HL-60 (cell line): ENCODE results near the gene RGS7.

Experiments
- DNase-seq, 2 experiments: peaks; one replicate each; pipeline ENCODE4 v3.0.0-alpha.2; 2010 to 2020; ENCODE audit warnings: low read depth in 1 of 2, low spot score in 1 of 2
- H3K27ac ChIP-seq: fragments of 250-450 bp; sonication (Bioruptor Pico); replicated peaks from 2 replicates; pipeline ENCODE4 v1.5.1; 2020; ENCODE audit warnings: mild to moderate bottlenecking, moderate library complexity
- H3K27me3 ChIP-seq: fragments of 250-450 bp; sonication (Bioruptor Pico); 2 replicates; pipeline ENCODE4 v1.5.1; 2021; ENCODE audit warnings: mild to moderate bottlenecking, moderate library complexity; ENCODE audit not compliant: insufficient read depth, poor library complexity, severe bottlenecking
- H3K4me3 ChIP-seq: replicated peaks from 2 replicates; pipeline ENCODE4 v1.5.1; 2011; ENCODE audit warnings: mild to moderate bottlenecking, control low read depth, low read length; ENCODE audit not compliant: insufficient read depth
- CTCF ChIP-seq: IDR thresholded peaks from one replicate; pipeline ENCODE4 v1.5.1; 2011; ENCODE audit warnings: low read length, control low read depth, inconsistent platforms; ENCODE audit not compliant: insufficient read depth
- GABPA ChIP-seq: IDR thresholded peaks from 2 replicates; pipeline ENCODE4 v1.6.1; 2012; ENCODE audit warnings: low read depth
- POLR2AphosphoS5 ChIP-seq: IDR thresholded peaks from 2 replicates; pipeline ENCODE4 v1.6.1; 2012; ENCODE audit warnings: low read depth
- REST ChIP-seq: IDR thresholded peaks from 2 replicates; pipeline ENCODE4 v1.6.1; 2012; ENCODE audit warnings: low read depth; ENCODE audit not compliant: insufficient replicate concordance
- SPI1 ChIP-seq: IDR thresholded peaks from 2 replicates; pipeline ENCODE4 v1.6.1; 2012; ENCODE audit warnings: low read depth, mild to moderate bottlenecking, borderline replicate concordance

Gene RGS7

GRCh38 chr1:241389400-241389799, 32.4 kb upstream of the RGS7 start:
- no peak for TF ChIP-seq CTCF
- no peak for TF ChIP-seq GABPA
- no peak for TF ChIP-seq POLR2AphosphoS5
- TF ChIP-seq SPI1, result no peak
- no peak for TF ChIP-seq REST
- Histone ChIP-seq H3K27me3 (no peaks in the 10 kb centered on the region), H3K27ac (no peak overlapping the region), H3K4me3 (no peak overlapping the region)
- no peak for DNase-seq

- no peak overlapping the region for H3K4me3 ChIP-seq
- no peak for TF ChIP-seq SPI1
- no peak for TF ChIP-seq REST
- H3K27ac ChIP-seq, result no peak overlapping the region
These were observed 30.2 kb upstream of the RGS7 start for GRCh38 chr1:241387216-241387615.

GRCh38 chr1:241376701-241377100, 19.7 kb upstream of the RGS7 start:
- Histone ChIP-seq H3K4me3 (no peak overlapping the region), H3K27me3 (peaks cover 2% of the 10 kb centered on the region), H3K27ac (no peak overlapping the region)
- TF ChIP-seq CTCF, result no peak
- no peak for TF ChIP-seq GABPA
- TF ChIP-seq REST, result no peak
- TF ChIP-seq SPI1, result no peak
- TF ChIP-seq POLR2AphosphoS5, result no peak
- DNase-seq, result no peak

More at GRCh38 chr1:241387216-241387615, 30.2 kb upstream of the RGS7 start:
- no peaks in the 10 kb centered on the region for H3K27me3 ChIP-seq
- DNase-seq, result no peak

GRCh38 chr1:241375886-241376285, 18.9 kb upstream of the RGS7 start:
- peaks cover 2% of the 10 kb centered on the region for H3K27me3 ChIP-seq
- no peak for DNase-seq

More at GRCh38 chr1:241375886-241376285, 18.9 kb upstream of the RGS7 start:
- H3K27ac ChIP-seq, result no peak overlapping the region
- TF ChIP-seq SPI1 (no peak), GABPA (no peak), POLR2AphosphoS5 (no peak), REST (no peak), CTCF (no peak)
- no peak overlapping the region for H3K4me3 ChIP-seq
